Measurements from ENCODE around the gene HSPA12A.

DNA sequence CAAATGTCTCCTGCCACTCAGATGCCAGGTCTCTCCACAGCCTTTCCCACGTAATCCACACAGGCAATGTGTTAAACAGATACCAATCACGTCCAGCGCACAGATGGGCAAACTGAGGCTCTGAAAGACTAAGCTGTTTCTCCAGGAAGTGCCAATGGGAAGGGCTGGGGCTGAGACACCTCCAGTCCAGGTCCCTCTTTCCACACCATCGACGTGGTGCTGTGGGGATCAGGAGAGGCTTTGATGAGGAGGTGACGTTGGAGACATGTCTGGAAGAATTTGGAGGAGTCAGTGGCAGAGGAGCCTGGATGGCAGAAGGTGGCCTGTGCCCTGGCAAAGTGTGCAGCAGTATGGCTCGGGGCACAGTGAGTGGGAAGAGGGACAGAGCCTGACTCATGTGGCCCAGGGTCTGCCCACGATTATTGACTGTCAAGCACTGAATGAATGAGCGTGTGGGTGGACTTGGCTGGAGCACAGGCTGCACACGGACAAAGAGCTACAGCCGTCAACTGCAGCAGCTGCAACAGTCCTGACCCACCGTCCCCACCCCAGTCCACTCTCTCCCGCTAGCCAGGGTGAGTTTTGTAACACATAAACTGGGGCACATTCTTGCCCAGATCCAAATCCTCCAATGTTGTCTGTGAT is 40.8 kb upstream of the HSPA12A start:
- TF ChIP-seq, protein P1, sequence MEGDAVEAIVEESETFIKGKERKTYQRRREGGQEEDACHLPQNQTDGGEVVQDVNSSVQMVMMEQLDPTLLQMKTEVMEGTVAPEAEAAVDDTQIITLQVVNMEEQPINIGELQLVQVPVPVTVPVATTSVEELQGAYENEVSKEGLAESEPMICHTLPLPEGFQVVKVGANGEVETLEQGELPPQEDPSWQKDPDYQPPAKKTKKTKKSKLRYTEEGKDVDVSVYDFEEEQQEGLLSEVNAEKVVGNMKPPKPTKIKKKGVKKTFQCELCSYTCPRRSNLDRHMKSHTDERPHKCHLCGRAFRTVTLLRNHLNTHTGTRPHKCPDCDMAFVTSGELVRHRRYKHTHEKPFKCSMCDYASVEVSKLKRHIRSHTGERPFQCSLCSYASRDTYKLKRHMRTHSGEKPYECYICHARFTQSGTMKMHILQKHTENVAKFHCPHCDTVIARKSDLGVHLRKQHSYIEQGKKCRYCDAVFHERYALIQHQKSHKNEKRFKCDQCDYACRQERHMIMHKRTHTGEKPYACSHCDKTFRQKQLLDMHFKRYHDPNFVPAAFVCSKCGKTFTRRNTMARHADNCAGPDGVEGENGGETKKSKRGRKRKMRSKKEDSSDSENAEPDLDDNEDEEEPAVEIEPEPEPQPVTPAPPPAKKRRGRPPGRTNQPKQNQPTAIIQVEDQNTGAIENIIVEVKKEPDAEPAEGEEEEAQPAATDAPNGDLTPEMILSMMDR (IDR thresholded peaks at IDR 0.05) = no peak
- no peak for TF ChIP-seq POLR2AphosphoS5 (IDR thresholded peaks at IDR 0.05)
- TF ChIP-seq EP300 (IDR thresholded peaks at IDR 0.05) = no peak

Measured in sigmoid colon (tissue), 4 donors.